Liver (tissue), 9 donors: Measurements from ENCODE around the gene LBP. TPM values are rescaled to one million over a fixed set of nuclear protein-coding genes. Genes with fewer than 3 reads are reported as not detected.

Source experiments
- DNase-seq: peaks from one replicate; pipeline ENCODE4 v3.0.0-alpha.2; 2017; ENCODE audit warnings: low spot score
- H3K27ac ChIP-seq, 2 donors: one replicate each; pipeline ENCODE4 v1.7.0; 2013; ENCODE audit warnings: inconsistent platforms in 2 of 2, low read length in 2 of 2, control low read depth in 1 of 2, low read depth in 1 of 2, mild to moderate bottlenecking in 1 of 2
- H3K27me3 ChIP-seq, 4 donors: one replicate each; pipeline versions ENCODE4 v1.6.1 to v1.7.0; 2013; ENCODE audit warnings: low read length in 3 of 4, inconsistent platforms in 1 of 4, mild to moderate bottlenecking in 1 of 4, moderate library complexity in 1 of 4; ENCODE audit not compliant: control insufficient read depth in 4 of 4, insufficient read depth in 4 of 4
- H3K36me3 ChIP-seq, 4 donors: one replicate each; pipeline versions ENCODE4 v1.6.1 to v1.7.0; 2013; ENCODE audit warnings: low read length in 3 of 4, mild to moderate bottlenecking in 3 of 4, low read depth in 1 of 4, moderate library complexity in 1 of 4; ENCODE audit not compliant: control insufficient read depth in 4 of 4, insufficient read depth in 3 of 4
- H3K4me1 ChIP-seq, 4 donors: one replicate each; pipeline versions ENCODE4 v1.6.1 to v1.7.0; 2013; ENCODE audit warnings: low read length in 3 of 4, mild to moderate bottlenecking in 3 of 4, moderate library complexity in 1 of 4; ENCODE audit not compliant: control insufficient read depth in 4 of 4, insufficient read depth in 4 of 4
- H3K4me3 ChIP-seq, 3 donors: one replicate each; pipeline versions ENCODE4 v1.6.1 to v1.7.0; 2013; ENCODE audit warnings: low read length in 3 of 3, control low read depth in 1 of 3, low read depth in 1 of 3, mild to moderate bottlenecking in 1 of 3
- H3K9ac ChIP-seq, 2 donors: one replicate each; pipeline ENCODE4 v1.7.0; 2013; ENCODE audit warnings: low read length in 2 of 2, mild to moderate bottlenecking in 2 of 2, moderate library complexity in 2 of 2, control low read depth in 1 of 2, low read depth in 1 of 2
- H3K9me3 ChIP-seq, 4 donors: one replicate each; pipeline versions ENCODE4 v1.6.1 to v1.7.0; 2013; ENCODE audit warnings: low read length in 3 of 4; ENCODE audit not compliant: control insufficient read depth in 4 of 4
- ATF3 ChIP-seq: IDR thresholded peaks from 2 replicates; pipeline ENCODE4 v1.6.1; 2016; ENCODE audit warnings: antibody characterized with exemption
- CTCF ChIP-seq: fragments of 150-350 bp; IDR thresholded peaks from 2 replicates; pipeline ENCODE4 v1.5.1; 2017; ENCODE audit warnings: improper control_type of control experiment, low read depth, low read length; ENCODE audit not compliant: missing input control
- EGR1 ChIP-seq, 2 donors: IDR thresholded peaks; 2 replicates each; pipeline ENCODE4 v1.6.1; 2016 to 2018; ENCODE audit warnings: antibody characterized with exemption in 2 of 2, low read depth in 2 of 2
- FOXA1 ChIP-seq: IDR thresholded peaks from 2 replicates; pipeline ENCODE4 v1.6.1; 2016; ENCODE audit warnings: antibody characterized with exemption
- FOXA2 ChIP-seq: IDR thresholded peaks from 2 replicates; pipeline ENCODE4 v1.6.1; 2016; ENCODE audit warnings: antibody characterized with exemption
- GABPA ChIP-seq, 2 donors: IDR thresholded peaks in 1 of 2; conservative IDR thresholded peaks in 1 of 2; 2 replicates each; pipeline ENCODE4 v1.6.1; 2016; ENCODE audit warnings: antibody characterized with exemption in 2 of 2, mild to moderate bottlenecking in 1 of 2, moderate library complexity in 1 of 2
- HNF4A ChIP-seq, 2 donors: conservative IDR thresholded peaks; 2 replicates each; pipeline ENCODE4 v1.6.1; 2016; ENCODE audit warnings: antibody characterized with exemption in 2 of 2, mild to moderate bottlenecking in 2 of 2
- HNF4G ChIP-seq: IDR thresholded peaks from 2 replicates; pipeline ENCODE4 v1.6.1; 2016; ENCODE audit warnings: antibody characterized with exemption
- JUND ChIP-seq, 2 donors: IDR thresholded peaks; 2 replicates each; pipeline ENCODE4 v1.6.1; 2016; ENCODE audit warnings: antibody characterized with exemption in 2 of 2
- MAX ChIP-seq: IDR thresholded peaks from 2 replicates; pipeline ENCODE4 v1.6.1; 2016; ENCODE audit warnings: antibody characterized with exemption
- NR2F2 ChIP-seq: IDR thresholded peaks from 2 replicates; pipeline ENCODE4 v1.6.1; 2016; ENCODE audit warnings: antibody characterized with exemption
- RAD21 ChIP-seq, 2 donors: IDR thresholded peaks; 2 replicates each; pipeline ENCODE4 v1.6.1; 2016; ENCODE audit warnings: antibody characterized with exemption in 2 of 2, mild to moderate bottlenecking in 2 of 2
- REST ChIP-seq: IDR thresholded peaks from 2 replicates; pipeline ENCODE4 v1.6.1; 2016; ENCODE audit warnings: antibody characterized with exemption, mild to moderate bottlenecking
- RXRA ChIP-seq, 2 donors: IDR thresholded peaks; 2 replicates each; pipeline ENCODE4 v1.6.1; 2017 to 2018; ENCODE audit warnings: antibody characterized with exemption in 2 of 2, mild to moderate bottlenecking in 1 of 2
- SP1 ChIP-seq: IDR thresholded peaks from 2 replicates; pipeline ENCODE4 v1.6.1; 2018; ENCODE audit warnings: antibody characterized with exemption, mild to moderate bottlenecking
- TAF1 ChIP-seq: conservative IDR thresholded peaks from 2 replicates; pipeline ENCODE4 v1.6.1; 2016; ENCODE audit warnings: antibody characterized with exemption, mild to moderate bottlenecking
- YY1 ChIP-seq: IDR thresholded peaks from 2 replicates; pipeline ENCODE4 v1.6.1; 2016; ENCODE audit warnings: antibody characterized with exemption, mild to moderate bottlenecking
- ZBTB33 ChIP-seq: IDR thresholded peaks from 2 replicates; pipeline ENCODE4 v1.6.1; 2016; ENCODE audit warnings: antibody characterized with exemption
- WGBS: extraction: QIAGEN DNeasy Blood & Tissue Kit; methylation state at CpG from one replicate; pipeline ENCODE4 v1.1.7; 2013; 5-methylcytosine and 5-hydroxymethylcytosine counted together
- polyA plus RNA-seq, 2 donors: library from polyadenylated mRNA; stranded (reverse) in 1 of 2; unstranded in 1 of 2; fragments of 200-250 nt in 1 of 2; fragments of >200 nt in 1 of 2; fragmentation: Nextera tagmentation in 1 of 2; extraction: Ambion mirVana in 1 of 2; gene quantifications; one replicate each; pipeline versions ENCODE4 v1.2.1 to v1.2.3, GENCODE V29; 2013 to 2015
- total RNA-seq, 2 donors: library from RNA; depleted of rRNA; stranded (reverse); fragments of >200 nt; gene quantifications; one replicate each; pipeline ENCODE4 v1.2.3, GENCODE V29; 2014
- donor health status: healthy.
- donor health status: healthy.
- donor health status: healthy.
- donor health status: healthy.
- donor health status: healthy.

The LBP gene
- total and polyA plus RNA-seq, 4 donors = 561 to 1,485 (median 1,083) TPM

GRCh38 chr20:38357653-38358207, 11.4 kb downstream of the LBP start:
- TF ChIP-seq ATF3 (no peak), YY1 (no peak), TAF1 (no peak), RAD21 (IDR thresholded peaks at IDR 0.05) (no peak), GABPA (IDR thresholded peaks at IDR 0.05 in 1 of 2, conservative IDR thresholded peaks at IDR 0.05 in 1 of 2) (no peak), RXRA (IDR thresholded peaks at IDR 0.05) (no peak), FOXA1 (no peak), HNF4G (no peak), ZBTB33 (no peak), SP1 (no peak), MAX (no peak), FOXA2 (no peak), NR2F2 (no peak), JUND (IDR thresholded peaks at IDR 0.05) (no peak), REST (no peak), CTCF (no peak), HNF4A (conservative IDR thresholded peaks at IDR 0.05) (no peak), EGR1 (IDR thresholded peaks at IDR 0.05; ENCODE audit: low read depth in 2 of 2) (no peak)
- no peak for DNase-seq
- H3K4me1 ChIP-seq = peaks cover 4 to 46% (median 33%) of the 10 kb centered on the region in 4 donors
- H3K36me3 ChIP-seq = peaks cover 2 to 42% (median 23%) of the 10 kb centered on the region in 4 donors
- WGBS = 82% methylated on average over 7 of the region's 7 CpGs
- no peak overlapping the region for H3K4me3 ChIP-seq
- H3K27me3 ChIP-seq = no peaks in the 10 kb centered on the region
- H3K27ac ChIP-seq = peak overlapping the region; percentile 31 to 51
- H3K9ac ChIP-seq = no peak overlapping the region
- H3K9me3 ChIP-seq = no peaks in the 10 kb centered on the region
